Stimulated activated CD4-positive, alpha-beta T cell treated with anti-CD3 and anti-CD28 coated beads, Interleukin-4, amount 100 ng/mL, for 4 hours (primary cell): Measurements from ENCODE around the gene GRK4.

Experiments
- DNase-seq, 2 experiments: peaks; one replicate each; pipeline ENCODE4 v3.0.0-alpha.2; 2020

GRK4 gene

DNA sequence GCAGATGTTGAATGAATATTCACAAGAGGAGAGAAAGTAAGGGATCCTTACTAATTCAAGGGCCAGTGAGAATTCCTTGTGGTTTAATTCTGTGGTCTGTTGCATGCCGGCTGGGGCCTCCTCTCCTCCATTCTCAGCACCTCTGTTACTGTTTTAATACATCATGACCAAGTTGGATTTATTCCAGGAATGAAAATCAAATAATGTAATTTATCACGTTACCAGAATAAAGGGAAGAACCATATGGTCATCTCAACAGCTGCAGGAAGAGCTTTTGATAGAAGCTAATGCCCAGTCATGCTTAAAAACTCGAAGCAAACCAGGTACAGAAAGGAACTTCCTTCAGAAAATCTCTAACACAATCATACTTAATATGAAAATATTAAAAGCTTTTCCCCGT, 54.1 kb downstream of the GRK4 start:
- no peak for DNase-seq

DNA sequence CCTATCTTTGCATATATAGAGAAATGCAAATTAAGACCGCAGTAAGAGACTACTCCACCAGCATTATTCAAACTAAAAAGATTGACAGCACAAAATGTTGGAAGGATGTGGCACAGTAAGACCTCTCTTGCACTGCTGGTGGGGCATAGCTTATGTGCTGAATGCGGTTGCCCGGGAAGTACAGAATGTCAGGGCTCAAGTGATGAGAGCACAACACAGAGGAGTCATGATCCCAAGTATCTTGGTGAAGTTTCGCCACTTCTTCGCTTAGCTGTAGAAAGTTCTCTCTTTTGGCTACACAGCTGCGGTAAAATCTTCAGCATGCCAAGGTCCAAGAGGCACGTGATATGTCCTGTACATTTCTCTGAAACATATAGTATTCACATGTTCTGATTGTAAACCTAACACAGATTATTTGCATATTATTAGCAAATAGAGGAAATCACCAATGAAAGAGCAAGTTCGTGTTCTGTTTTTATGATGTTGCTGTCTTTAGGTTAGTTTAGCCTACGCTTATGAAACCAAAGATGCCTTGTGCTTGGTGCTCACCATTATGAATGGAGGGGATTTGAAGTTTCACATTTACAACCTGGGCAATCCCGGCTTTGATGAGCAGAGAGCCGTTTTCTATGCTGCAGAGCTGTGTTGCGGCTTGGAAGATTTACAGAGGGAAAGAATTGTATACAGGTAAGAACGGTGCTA, 55.9 kb downstream of the GRK4 start:
- DNase-seq, result no peak

DNA sequence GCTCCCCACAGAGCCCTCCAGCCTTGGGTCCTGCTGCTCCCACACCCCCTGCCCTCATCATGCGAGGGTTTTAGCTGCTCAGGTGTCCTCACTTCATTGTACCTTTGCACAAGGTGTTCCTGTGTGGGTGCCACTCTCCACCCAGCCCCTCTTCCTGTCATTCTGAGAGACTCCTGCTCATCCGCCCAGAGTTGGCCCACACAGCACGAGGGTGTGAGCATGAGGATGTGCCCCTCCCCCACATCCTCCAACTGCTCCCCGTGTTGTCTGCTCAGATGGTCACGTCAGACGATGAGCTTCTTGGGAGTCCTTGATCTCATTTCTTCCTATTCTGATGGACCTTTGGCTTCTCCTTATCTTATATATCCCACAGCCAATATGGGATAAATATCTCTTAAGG, 57.8 kb downstream of the GRK4 start:
- no peak for DNase-seq

GRCh38 chr4:3021627-3022026, 58.3 kb downstream of the GRK4 start:
- no peak for DNase-seq

GRCh38 chr4:3022112-3022511, 58.7 kb downstream of the GRK4 start:
- DNase-seq, result no peak

- DNase-seq, result no peak
Measured at GRCh38 chr4:3022651-3023050, 59.3 kb downstream of the GRK4 start.

DNA sequence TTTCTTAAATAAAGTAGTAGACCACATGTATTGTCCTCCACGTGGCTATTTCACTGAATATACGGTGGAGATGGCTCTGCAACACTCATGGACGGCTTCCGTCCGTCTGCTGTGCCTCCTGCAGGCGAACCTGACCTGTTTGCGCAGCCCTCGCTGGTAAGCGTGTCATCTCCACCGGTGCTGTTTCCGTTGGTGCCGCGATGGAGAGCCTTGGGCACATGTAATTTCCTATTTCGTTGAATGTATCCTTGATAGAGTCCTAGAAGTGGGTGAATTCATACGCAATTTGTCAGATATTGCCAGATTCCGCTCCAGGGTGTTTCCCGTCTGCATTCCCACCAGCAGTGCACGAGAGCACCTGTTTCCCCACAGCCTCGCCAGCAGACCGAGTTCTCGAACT, 62.5 kb downstream of the GRK4 start:
- DNase-seq, result no peak

DNA sequence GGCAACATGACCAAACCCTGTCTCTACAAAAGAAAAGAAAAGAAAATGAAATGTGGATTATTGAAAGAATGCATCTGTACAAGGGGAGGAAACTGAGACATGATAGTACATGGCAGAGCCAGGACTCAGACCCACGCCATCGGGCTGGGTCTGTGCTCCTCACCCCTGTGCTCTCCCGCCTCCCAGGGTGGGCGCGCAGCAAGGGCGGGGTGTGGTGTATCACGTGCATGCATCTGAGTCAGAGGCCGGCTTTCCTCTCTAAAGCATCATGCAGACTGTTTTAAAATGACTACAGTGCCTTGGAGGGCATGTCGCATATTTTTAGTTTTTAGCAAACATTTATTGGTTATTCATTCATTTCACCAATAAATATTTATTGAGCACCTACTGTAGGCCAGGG, 63.2 kb downstream of the GRK4 start:
- DNase-seq, result no peak

DNA sequence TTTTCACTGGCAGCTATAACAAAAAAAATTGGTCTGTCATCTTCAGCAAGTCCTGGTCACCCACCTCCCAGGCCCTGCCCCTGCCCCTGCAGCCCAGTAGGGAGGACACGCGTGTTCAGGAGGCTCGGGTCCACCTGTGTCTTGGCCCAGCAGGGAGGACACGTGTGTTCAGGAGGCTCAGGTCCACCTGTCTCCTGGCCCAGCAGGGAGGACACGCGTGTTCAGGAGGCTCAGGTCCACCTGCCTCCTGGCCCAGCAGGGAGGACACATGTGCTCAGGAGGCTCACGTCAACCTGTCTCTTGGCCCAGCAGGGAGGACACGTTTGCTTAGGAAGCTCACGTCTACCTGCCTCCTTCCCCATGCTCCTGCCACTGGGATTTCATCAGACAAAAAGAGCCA, 66.1 kb downstream of the GRK4 start:
- DNase-seq, result no peak

DNA sequence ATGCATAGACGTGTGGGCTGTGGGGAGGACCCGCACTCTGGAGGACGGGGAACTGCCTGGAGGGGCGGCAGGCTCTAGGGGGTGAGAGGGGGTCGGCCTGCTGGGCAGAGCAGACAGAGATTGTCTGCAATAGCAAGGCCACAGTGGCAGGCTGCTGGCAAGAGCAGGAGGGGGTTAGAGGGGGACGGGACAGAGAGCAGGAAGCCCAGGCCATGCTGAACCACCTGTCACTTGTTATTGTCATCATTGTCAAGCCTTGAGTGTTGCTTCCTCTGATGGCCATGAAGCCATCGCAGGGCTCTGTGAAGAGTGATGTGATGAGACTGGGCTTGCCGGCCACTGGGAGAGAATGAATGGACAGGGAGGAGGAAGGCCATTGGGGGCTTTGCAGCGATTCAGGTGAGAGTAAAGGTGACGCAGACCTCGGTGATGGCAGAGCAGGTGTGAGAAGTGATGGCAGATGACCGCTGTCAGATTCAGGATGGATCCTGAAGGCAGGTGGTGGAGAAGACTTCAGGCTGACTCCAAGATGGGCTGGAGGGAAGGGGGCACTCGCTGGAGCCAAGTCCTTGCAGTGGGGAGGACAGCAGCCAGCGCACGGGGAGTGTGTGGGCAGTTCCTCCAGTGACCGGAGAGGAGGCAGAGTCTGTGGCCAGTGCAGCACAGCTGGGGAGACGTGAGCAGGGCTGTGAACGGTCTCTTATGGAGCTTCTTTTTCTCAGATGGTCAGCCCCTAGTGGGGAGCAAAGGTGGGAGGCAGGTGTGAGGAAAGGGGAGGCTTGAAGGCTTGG, 67.4 kb downstream of the GRK4 start:
- DNase-seq, result no peak

DNA sequence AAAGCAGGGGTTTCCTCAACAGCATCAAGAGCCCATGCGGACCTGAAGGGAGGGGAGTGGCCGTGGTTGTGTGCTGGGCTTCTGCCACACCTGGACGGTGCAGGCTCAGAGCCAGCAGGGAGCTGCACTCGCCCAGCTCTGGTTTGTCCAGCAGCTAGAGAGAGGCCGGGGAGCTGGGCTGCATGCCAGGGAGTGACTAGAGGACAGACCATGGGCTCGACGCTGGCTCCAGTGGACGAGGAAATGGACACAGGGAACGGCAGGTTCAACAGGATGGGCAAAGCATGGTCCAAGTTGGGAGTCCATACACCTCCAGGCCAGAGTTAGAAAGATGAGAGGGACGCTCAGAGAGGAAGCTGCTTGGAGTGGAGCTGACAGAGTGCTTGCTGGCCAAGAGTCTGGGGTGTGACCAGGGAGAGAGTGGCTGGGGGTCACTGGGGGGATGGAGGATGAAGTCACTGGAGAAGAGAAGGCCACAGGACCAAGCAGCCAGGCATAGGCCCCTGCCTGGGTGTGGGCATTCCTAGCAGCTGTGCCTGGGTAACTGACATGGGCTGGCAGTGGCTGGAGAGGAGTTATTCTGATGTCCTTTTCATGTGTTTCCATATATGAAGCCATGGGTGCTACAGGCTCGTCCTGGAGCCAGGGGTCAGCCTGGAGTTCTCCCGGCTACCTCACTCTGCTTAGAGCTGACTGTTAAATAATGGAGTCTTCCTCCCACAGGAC, 68.1 kb downstream of the GRK4 start:
- no peak for DNase-seq

DNA sequence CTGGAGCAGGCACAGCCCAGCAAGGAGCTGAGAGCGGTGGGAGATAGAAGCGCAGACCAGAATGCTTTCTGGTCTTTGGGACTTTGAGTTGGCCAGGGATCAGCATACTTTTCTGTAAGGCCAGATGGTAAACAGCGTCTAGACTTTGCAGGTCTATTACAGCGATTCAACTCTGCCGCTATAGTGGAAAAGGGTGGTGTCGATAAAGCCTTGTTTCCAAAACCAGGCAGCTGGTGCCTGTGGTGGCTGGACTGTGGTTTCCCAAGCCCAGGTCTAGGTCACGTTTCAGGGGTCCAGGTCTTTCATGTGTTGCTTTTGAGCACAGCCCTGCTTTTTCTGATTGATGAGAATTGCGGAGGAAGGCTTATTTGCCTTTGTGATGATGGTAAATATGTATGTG, 70.9 kb downstream of the GRK4 start:
- no peak for DNase-seq

DNA sequence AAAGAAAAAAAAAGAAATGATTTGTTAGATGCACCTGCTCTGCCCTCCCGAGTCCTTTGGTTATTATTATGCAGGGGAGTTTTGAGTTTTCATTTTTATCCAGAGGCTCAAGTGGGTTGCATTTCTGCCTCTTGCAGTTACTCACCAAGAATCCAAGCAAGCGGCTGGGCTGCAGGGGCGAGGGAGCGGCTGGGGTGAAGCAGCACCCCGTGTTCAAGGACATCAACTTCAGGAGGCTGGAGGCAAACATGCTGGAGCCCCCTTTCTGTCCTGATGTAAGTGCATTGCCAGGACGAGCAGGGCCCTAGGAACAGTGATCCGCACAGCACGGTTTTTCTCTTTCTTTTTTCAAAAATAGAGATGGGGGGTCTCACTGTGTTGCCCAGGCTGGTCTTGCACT, 71.9 kb downstream of the GRK4 start:
- DNase-seq, result no peak

DNA sequence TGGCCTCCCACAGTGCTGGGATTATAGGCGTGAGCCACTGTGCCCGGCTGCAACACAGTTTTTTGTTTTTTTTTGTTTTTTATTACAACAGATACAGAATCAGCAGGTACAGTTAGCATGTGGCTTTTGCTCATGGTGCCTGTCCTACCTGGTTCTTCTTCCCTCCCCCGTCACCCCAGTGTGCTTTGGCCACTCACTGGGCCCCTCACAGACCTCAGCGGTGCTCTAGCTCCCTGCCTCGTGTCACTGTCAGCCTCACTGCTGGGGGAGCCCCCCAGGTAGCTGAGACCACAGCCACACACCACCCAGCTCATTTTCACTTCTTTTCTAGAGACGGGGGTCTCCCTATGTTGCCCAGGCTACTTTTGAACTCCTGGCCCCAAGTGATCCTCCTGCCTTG, 72.3 kb downstream of the GRK4 start:
- no peak for DNase-seq

DNA sequence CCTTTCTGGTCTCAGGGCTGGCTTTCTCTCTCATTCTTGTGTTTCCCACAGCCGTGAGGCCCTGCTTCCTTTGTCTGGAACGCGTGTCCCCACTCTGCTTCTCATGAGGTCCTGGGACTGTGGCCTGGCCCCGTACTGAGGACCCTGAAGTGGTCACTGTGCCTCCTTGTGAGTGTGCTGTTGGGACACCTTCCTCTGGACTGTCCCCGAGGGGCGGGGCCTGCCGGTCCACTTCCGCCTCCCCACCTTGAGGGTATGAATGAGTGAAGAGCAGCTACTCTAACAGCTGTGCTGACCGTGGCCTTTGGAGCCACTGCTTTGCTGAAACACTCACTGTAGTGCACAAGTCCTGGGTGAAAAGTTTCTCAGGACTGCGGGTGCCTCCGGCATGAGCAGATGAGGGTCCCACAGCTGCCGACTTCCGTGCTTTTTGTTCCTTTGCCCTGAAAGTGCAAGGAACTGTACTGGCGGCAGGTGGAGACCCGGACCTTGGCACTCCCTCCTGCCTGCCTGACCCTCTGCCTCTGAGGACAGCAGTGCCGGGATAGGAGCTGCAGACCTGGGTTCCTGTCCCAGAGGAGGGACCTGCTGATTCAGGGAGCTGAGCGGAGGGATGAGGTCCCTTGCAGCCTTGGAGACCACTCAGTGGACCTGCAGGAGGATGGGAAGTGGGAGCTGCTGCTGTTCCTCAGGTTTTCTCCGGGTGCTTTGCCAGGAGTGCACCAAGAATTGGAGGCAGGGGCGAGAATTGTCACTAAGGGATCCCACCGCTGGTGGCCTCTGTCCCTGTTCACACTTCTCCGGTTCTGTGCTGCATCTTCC, 73.0 kb downstream of the GRK4 start:
- no peak for DNase-seq

GRCh38 chr4:3037957-3038461, 74.6 kb downstream of the GRK4 start:
- DNase-seq, result no peak

DNA sequence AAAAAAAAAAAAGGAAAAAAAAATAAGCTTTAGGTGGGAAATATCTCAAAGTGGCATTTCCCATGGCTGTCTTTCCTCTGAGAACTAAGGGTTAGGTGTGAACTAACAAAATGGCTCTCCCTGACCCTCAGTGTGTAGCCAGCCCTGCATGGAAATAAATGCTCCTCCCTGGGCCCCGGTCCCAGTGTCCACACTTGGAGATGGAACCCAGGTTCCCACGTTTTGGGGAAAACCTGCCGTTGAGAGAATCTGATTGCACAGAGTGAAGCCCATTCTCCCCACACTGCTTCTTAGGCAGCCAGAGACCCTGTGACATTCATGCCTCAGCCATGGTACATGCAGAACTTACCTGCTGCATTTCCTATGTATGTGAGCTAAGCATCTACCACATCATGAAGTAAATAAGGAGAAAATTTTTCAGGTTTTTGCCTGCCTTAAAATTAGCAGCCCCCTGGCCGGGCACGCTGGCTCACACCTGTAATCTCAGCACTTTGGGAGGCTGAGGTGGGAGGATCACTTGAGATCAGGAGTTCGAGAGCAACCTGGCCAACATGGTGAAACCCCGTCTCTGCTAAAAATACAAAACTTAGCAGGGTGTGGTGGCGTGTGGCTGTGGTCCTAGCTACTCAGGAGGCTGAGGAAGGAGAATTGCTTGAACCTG, 76.5 kb downstream of the GRK4 start:
- DNase-seq, result no peak

DNA sequence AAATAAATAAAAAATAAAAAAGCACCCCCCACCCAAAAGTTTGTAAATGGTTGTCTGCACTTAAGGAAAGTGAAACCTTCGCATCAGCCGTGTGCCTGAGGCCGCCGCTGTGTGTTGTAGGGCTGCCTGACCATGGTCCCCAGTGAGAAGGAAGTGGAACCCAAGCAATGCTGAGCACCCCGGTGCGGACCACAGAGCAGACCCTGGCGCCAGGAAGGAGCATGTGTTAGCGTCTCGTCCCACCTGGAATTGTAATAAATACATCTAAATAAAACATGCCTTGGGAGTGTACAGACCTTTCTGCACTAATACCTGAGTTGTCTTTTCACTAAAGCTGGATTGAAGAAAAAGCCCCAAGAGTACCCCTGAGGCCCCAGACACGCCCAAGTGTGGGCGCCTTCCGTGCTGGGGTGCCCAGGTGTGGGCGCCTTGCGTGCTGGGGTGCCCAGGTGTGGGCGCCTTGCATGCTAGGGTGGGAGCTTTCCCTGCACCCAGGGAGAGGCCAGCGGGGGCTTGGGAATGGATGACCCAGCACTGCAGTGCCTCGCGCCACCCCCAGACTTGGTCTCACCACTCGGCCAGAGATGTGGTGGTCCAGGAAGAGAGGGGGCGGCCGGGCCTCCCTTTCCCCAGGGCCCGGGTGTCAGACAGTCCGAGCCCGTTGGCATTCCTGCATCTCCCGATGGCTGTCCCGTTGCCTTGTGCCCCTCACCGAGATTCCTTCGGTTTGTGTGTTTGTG, 77.3 kb downstream of the GRK4 start:
- no peak for DNase-seq

DNA sequence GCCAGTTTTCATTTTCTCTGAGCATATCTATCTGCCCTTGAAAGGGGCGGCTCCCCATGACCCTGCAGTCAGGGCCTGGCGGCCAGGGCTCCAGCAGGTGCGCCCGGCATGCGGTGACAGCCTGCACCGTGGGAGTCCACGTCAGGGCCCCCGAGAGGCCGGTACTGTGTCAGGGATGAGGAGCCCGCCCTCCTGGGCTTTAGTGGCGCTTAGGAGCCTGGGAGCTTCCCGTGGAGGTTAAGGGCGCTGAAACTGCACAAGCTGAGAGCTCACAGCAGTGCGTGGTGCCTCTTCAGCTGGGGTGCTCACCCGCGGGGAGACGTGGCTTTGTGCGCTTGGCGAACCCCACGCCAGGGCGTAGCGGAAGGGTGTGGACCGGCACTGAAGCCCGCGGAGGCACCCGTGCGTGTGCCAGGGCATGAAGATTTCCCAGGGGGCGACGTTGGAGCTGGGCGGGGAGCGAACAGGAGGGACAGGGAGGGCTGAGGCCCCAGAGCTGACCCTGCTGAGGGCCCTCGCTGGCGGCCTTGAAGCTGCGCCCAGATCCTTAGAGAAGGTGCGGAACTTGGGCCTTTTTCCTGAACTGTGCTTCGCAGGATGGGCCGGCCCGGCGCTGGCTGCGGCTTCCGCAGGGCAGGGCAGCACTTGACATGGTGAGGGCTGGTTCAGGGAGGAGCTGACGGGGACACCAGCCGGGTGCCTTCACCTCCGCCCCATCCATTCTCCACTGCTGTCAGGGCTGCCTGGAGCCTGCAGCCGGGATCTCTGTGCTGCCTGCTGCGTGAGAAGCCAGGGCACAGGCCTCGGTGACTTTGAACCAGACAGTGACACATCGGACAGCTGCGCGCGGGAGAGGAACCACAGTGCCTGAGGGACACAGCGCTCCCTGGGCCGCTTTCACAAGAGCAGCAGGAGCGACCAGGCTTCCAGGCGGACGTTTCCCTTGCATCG, 78.1 kb downstream of the GRK4 start:
- DNase-seq, result peak; percentile 20 to 32

DNA sequence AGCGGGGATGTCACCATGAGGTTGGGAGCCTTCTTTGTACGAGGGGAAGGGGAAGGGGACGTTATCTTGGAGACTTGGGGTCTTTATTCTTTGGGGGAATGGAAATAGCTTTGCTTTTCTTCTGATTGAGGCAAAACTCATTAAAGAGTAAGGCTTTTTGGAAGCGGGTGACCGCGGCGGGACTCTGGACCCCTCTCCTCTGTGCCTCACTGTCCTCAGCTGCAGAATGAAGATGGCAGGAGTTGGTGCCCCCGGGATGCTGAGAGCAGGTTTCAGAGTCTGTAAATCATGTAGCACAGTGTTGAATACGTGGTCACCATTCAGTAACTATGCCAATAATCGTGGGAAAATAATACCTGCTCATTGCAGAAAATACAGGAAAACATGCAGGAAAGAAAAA, 78.9 kb downstream of the GRK4 start:
- DNase-seq, result no peak
